ENCODE data around the gene PARD3. TPM values are rescaled to one million over a fixed set of nuclear protein-coding genes. Genes with fewer than 3 reads are reported as not detected.

The PARD3 gene
- total RNA-seq, 1 experiment from 2014 or later = 57.4 TPM

GRCh38 chr10:34191406-34191805 lies 623.7 kb downstream of the PARD3 start:
- CTCF ChIA-PET = no interaction called here
- no peaks in the 10 kb centered on the region for H3K9me2 ChIP-seq (ENCODE audit: insufficient read depth)
- H3K36me3 ChIP-seq (ENCODE audit: low read depth) = no peaks in the 10 kb centered on the region
- H3K4me1 ChIP-seq (replicated peaks; ENCODE audit: insufficient read depth) = no peaks in the 10 kb centered on the region
- no peak for TF ChIP-seq EZH2 (IDR thresholded peaks at IDR 0.05; ENCODE audit: low read depth)
- TF ChIP-seq CTCF (conservative IDR thresholded peaks at IDR 0.05) = no peak
- intact Hi-C loops (cut with micrococcal nuclease; ENCODE audit: unreplicated experiment) = no loop called here
- H4K20me1 ChIP-seq (ENCODE audit: insufficient read depth) = no peaks in the 10 kb centered on the region
- no peaks in the 10 kb centered on the region for H3F3A ChIP-seq (ENCODE audit: insufficient read depth, low read depth)
- H3K27ac ChIP-seq = no peak overlapping the region
- H3K9me3 ChIP-seq (ENCODE audit: insufficient read depth, low read depth) = no peaks in the 10 kb centered on the region
- no peaks in the 10 kb centered on the region for H3K79me2 ChIP-seq (ENCODE audit: low read depth)
- H2AFZ ChIP-seq = no peak overlapping the region
- no peak overlapping the region for H3K4me3 ChIP-seq
- DNase-seq = no peak
- H3K4me2 ChIP-seq = no peak overlapping the region
- BruUV-seq (replicated peaks) = no TSS peak
- H3K27me3 ChIP-seq (ENCODE audit: insufficient read depth, low read depth) = no peaks in the 10 kb centered on the region
- POLR2A ChIA-PET (ENCODE audit: unreplicated experiment) = no interaction called here

- Histone ChIP-seq H2AFZ (no peak overlapping the region), H3F3A (ENCODE audit: insufficient read depth, low read depth) (no peaks in the 10 kb centered on the region), H3K27ac (no peak overlapping the region), H3K9me3 (ENCODE audit: insufficient read depth, low read depth) (no peaks in the 10 kb centered on the region), H4K20me1 (ENCODE audit: insufficient read depth) (no peaks in the 10 kb centered on the region), H3K4me1 (replicated peaks; ENCODE audit: insufficient read depth) (0 out of 2 replicates have a peak, but pooled peaks cover under 1% of the 10 kb centered on the region), H3K4me3 (no peak overlapping the region), H3K9me2 (ENCODE audit: insufficient read depth) (no peaks in the 10 kb centered on the region), H3K27me3 (ENCODE audit: insufficient read depth, low read depth) (no peaks in the 10 kb centered on the region), H3K36me3 (ENCODE audit: low read depth) (no peaks in the 10 kb centered on the region), H3K4me2 (no peak overlapping the region), H3K79me2 (ENCODE audit: low read depth) (no peaks in the 10 kb centered on the region)
- POLR2A ChIA-PET (ENCODE audit: unreplicated experiment) = no interaction called here
- no peak for TF ChIP-seq CTCF (conservative IDR thresholded peaks at IDR 0.05)
- TF ChIP-seq EZH2 (IDR thresholded peaks at IDR 0.05; ENCODE audit: low read depth) = no peak
- no peak for DNase-seq
- BruUV-seq (replicated peaks) = no TSS peak
- CTCF ChIA-PET = no interaction called here
- intact Hi-C loops (cut with micrococcal nuclease; ENCODE audit: unreplicated experiment) = no loop called here
Observed at GRCh38 chr10:34190580-34190979, 624.5 kb downstream of the PARD3 start.

GRCh38 chr10:34189830-34190229 lies 625.3 kb downstream of the PARD3 start:
- peaks cover 8% of the 10 kb centered on the region; the same call in 1 of the 2 replicates for H3K4me1 ChIP-seq (replicated peaks; ENCODE audit: insufficient read depth)
- no peak for DNase-seq
- intact Hi-C loops (cut with micrococcal nuclease; ENCODE audit: unreplicated experiment) = no loop called here

More at GRCh38 chr10:34189830-34190229, 625.3 kb downstream of the PARD3 start:
- no TSS peak for BruUV-seq (replicated peaks)
- POLR2A ChIA-PET (ENCODE audit: unreplicated experiment) = no interaction called here
- Histone ChIP-seq H3K9me3 (ENCODE audit: insufficient read depth, low read depth) (no peaks in the 10 kb centered on the region), H3K4me3 (no peak overlapping the region), H3F3A (ENCODE audit: insufficient read depth, low read depth) (no peaks in the 10 kb centered on the region), H2AFZ (no peak overlapping the region), H3K27me3 (ENCODE audit: insufficient read depth, low read depth) (no peaks in the 10 kb centered on the region), H3K27ac (no peak overlapping the region), H3K79me2 (ENCODE audit: low read depth) (no peaks in the 10 kb centered on the region), H3K9me2 (ENCODE audit: insufficient read depth) (no peaks in the 10 kb centered on the region), H4K20me1 (ENCODE audit: insufficient read depth) (no peaks in the 10 kb centered on the region), H3K4me2 (no peak overlapping the region), H3K36me3 (ENCODE audit: low read depth) (no peaks in the 10 kb centered on the region)
- CTCF ChIA-PET = no interaction called here
- no peak for TF ChIP-seq CTCF (conservative IDR thresholded peaks at IDR 0.05)
- TF ChIP-seq EZH2 (IDR thresholded peaks at IDR 0.05; ENCODE audit: low read depth) = no peak
